PFSK-1 (cell line): ENCODE measurements around the gene TEX19.

Source experiments
- FOXP2 ChIP-seq: optimal IDR thresholded peaks from 2 replicates; pipeline ENCODE3; 2011; ENCODE audit warnings: borderline replicate concordance, control low read depth, inconsistent platforms; ENCODE audit not compliant: insufficient read depth; ENCODE audit errors: extremely low read length, extremely low read depth
- POLR2AphosphoS5 ChIP-seq: IDR thresholded peaks from 2 replicates; pipeline ENCODE4 v1.6.1; 2012; ENCODE audit warnings: low read depth, mild to moderate bottlenecking, control low read depth, low read length, moderate library complexity
- REST ChIP-seq, 2 experiments: IDR thresholded peaks; 2 replicates each; pipeline versions ENCODE4 v1.6.1 to v1.8.0; 2011 to 2012; ENCODE audit warnings: low read depth in 2 of 2, low read length in 2 of 2, control low read depth in 1 of 2, inconsistent platforms in 1 of 2, mild to moderate bottlenecking in 1 of 2, moderate library complexity in 1 of 2; ENCODE audit not compliant: insufficient read depth in 1 of 2
- SIN3A ChIP-seq: IDR thresholded peaks from 2 replicates; pipeline ENCODE4 v1.6.1; 2012; ENCODE audit warnings: mild to moderate bottlenecking, low read length, moderate library complexity, borderline replicate concordance; ENCODE audit not compliant: insufficient read depth
- TAF1 ChIP-seq: IDR thresholded peaks from 2 replicates; pipeline ENCODE4 v1.6.1; 2012; ENCODE audit warnings: low read length, control low read depth, borderline replicate concordance; ENCODE audit not compliant: insufficient read depth

GRCh38 chr17:82327289-82327688 lies 31.8 kb upstream of the TEX19 start:
- no peak for TF ChIP-seq REST (IDR thresholded peaks at IDR 0.05; ENCODE audit: insufficient read depth in 1 of 2, low read depth in 2 of 2, low read length in 2 of 2)
- no peak for TF ChIP-seq POLR2AphosphoS5
- no peak for TF ChIP-seq TAF1
- TF ChIP-seq SIN3A = no peak
- TF ChIP-seq FOXP2 = no peak
